Heart left ventricle (tissue), 16 donors: ENCODE data around the gene PPP1R12B. TPM values are rescaled to one million over a fixed set of nuclear protein-coding genes. Genes with fewer than 3 reads are reported as not detected.

Experiments used
- ATAC-seq, 4 donors: fragments of 200-7000 bp; cut with Tn5 transposase; one replicate each; pipeline ENCODE4 v1.9.1; 2020 to 2022; ENCODE audit warnings: moderate library complexity in 4 of 4, mild to moderate bottlenecking in 3 of 4, moderate number of reproducible peaks in 1 of 4
- DNase-seq, 5 donors: peaks; one replicate each; pipeline ENCODE4 v3.0.0-alpha.2; 2020
- H3K27ac ChIP-seq, 12 donors: fragments of 200-600 bp; sonication (generic) in 4 of 12; one replicate each; pipeline versions ENCODE4 v1.5.0 to v1.8.0; 2016 to 2022; ENCODE audit warnings: mild to moderate bottlenecking in 2 of 12
- H3K27me3 ChIP-seq, 9 donors: fragments of 200-600 bp; sonication (generic) in 2 of 9; one replicate each; pipeline versions ENCODE4 v1.5.1 to v1.8.0; 2016 to 2022; ENCODE audit warnings: mild to moderate bottlenecking in 3 of 9
- H3K36me3 ChIP-seq, 9 donors: fragments of 200-600 bp; sonication (generic) in 2 of 9; one replicate each; pipeline versions ENCODE4 v1.5.0 to v1.8.0; 2018 to 2022; ENCODE audit warnings: mild to moderate bottlenecking in 2 of 9
- H3K4me1 ChIP-seq, 12 donors: fragments of 200-600 bp; sonication (generic) in 4 of 12; one replicate each; pipeline versions ENCODE4 v1.5.0 to v1.8.0; 2016 to 2022; ENCODE audit warnings: mild to moderate bottlenecking in 3 of 12
- H3K4me3 ChIP-seq, 12 donors: fragments of 200-600 bp; sonication (generic) in 4 of 12; one replicate each; pipeline versions ENCODE4 v1.5.0 to v1.8.0; 2017 to 2022; ENCODE audit warnings: mild to moderate bottlenecking in 9 of 12, moderate library complexity in 4 of 12
- H3K9me3 ChIP-seq, 12 donors: fragments of 200-600 bp; sonication (generic) in 4 of 12; one replicate each; pipeline versions ENCODE4 v1.5.0 to v1.8.0; 2016 to 2022; ENCODE audit warnings: mild to moderate bottlenecking in 1 of 12
- POLR2A ChIP-seq, 2 donors: fragments of 450-650 bp; IDR thresholded peaks; one replicate each; pipeline ENCODE4 v1.6.1; 2017; ENCODE audit warnings: antibody characterized with exemption in 2 of 2, mild to moderate bottlenecking in 2 of 2, moderate library complexity in 2 of 2
- WGBS, 4 donors: extraction: QIAGEN DNeasy Blood & Tissue Kit in 2 of 4; methylation state at CpG; one replicate each; pipeline versions ENCODE4 v1.1.5 to v1.1.7; 2013 to 2018; 5-methylcytosine and 5-hydroxymethylcytosine counted together
- intact Hi-C, 10 donors: fragments of 100-400 bp; cut with DNase I; formaldehyde crosslinking; loops; one replicate each; pipeline versions ENCODE4 v1.11.1 to v1.14.2; 2022
- polyA plus RNA-seq, 2 donors: library from polyadenylated mRNA; stranded (reverse); fragments of 200-250 nt; gene quantifications; one replicate each; pipeline ENCODE4 v1.2.3, GENCODE V29; 2013
- total RNA-seq, 9 donors: library from RNA; depleted of rRNA in 2 of 9; stranded (reverse); fragments of >200 nt in 2 of 9; fragmentation: NEBNext Ultra II Directional in 3 of 9; extraction: Animal tissue kit (Norgen Biotek cat#: 25700) in 3 of 9; gene quantifications; one replicate each; pipeline versions ENCODE4 v1.1.0 to v1.2.4, GENCODE V29; 2016 to 2023
- TF ChIP-seq, protein P1 (sequence below), 12 donors: fragments of 200-600 bp; sonication (generic) in 4 of 12; IDR thresholded peaks; one replicate each; pipeline versions ENCODE4 v1.5.0 to v1.8.0; 2018 to 2022; ENCODE audit warnings: antibody characterized with exemption in 12 of 12, mild to moderate bottlenecking in 5 of 12
- donor health status: ischemic (EF 13 %, LVEDD 7.1; RV severe dilation, severe dysfunction).
- donor health status: healthy with polysubstance abuse.
- donor health status: DM: no; HTN: yes; CAD: no.
- donor health status: DM: no; HTN: no; CAD: no.
- donor health status: ischemic (EF 25% LVEDD 6.9; RV normal size, moderate dysfunction).
- donor health status: ischemic (EF 25% LVEDD 5.7; RV mildly dilated, moderate dysfunction).
- donor health status: healthy.
- donor health status: DM: yes; HTN: yes; CAD: no.
- donor health status: ischemic (EF 35%, LVEDD 5.7; RV mildly dilated, moderate dysfunction).
- donor health status: nonischemic (EF 11% LVEDD 7.7; RV severe dilation, severe dysfunction).
- donor health status: DM: yes; HTN: yes; CAD: no.
- donor health status: PGD.
- donor health status: ischemic (EF 29% LVEDD 5.4; RV normal size, mild dysfunction).
- donor health status: nonischemic (EF 23%, LVEDD 6.1; RV moderate dilation, normal function).

Gene PPP1R12B
- total and polyA plus RNA-seq, 11 donors = 49.9 to 972 (median 559) TPM

DNA sequence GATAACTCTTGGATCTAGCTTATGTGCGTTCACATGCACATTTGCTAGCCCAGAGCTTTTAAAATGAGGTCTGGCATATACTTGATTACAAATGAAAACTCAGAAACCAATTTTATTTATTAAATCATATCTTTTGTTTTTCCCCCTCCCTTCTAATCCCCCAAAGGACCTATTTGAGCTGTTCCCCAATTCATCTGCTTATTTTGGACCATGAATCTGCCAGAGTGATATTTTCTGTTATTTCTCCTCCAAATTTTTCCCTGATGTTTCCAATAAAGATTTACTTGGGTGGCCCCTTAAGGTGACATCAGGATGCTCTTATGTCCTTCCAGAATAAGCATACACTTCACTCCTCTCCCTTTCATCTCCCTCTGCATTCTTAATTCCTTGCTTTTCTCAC, 238.4 kb downstream of the PPP1R12B start:
- TF ChIP-seq, protein P1, sequence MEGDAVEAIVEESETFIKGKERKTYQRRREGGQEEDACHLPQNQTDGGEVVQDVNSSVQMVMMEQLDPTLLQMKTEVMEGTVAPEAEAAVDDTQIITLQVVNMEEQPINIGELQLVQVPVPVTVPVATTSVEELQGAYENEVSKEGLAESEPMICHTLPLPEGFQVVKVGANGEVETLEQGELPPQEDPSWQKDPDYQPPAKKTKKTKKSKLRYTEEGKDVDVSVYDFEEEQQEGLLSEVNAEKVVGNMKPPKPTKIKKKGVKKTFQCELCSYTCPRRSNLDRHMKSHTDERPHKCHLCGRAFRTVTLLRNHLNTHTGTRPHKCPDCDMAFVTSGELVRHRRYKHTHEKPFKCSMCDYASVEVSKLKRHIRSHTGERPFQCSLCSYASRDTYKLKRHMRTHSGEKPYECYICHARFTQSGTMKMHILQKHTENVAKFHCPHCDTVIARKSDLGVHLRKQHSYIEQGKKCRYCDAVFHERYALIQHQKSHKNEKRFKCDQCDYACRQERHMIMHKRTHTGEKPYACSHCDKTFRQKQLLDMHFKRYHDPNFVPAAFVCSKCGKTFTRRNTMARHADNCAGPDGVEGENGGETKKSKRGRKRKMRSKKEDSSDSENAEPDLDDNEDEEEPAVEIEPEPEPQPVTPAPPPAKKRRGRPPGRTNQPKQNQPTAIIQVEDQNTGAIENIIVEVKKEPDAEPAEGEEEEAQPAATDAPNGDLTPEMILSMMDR (IDR thresholded peaks at IDR 0.05) = no peak
- no peak for TF ChIP-seq POLR2A (IDR thresholded peaks at IDR 0.05)
- Histone ChIP-seq H3K4me1 (peaks cover 17 to 78% (median 58%) of the 10 kb centered on the region in 12 donors), H3K4me3 (no peak overlapping the region), H3K27me3 (peaks cover 0 to 33% (median 0%) of the 10 kb centered on the region in 9 donors), H3K36me3 (peaks cover 0 to 31% (median 25%) of the 10 kb centered on the region in 9 donors), H3K27ac (peak overlapping the region in 11 of 12 donors; percentile 42 to 95 (median 86)), H3K9me3 (no peaks in the 10 kb centered on the region)
- DNase-seq = no peak
- intact Hi-C loops = loop anchor here in 1 of 10 donors (5.0 kb wide), 1 partner anchor 40 kb away; no protein-coding TSS in a partner anchor
- ATAC-seq = no peak
- WGBS, 4 donors = 63 to 77% (median 74%) methylated on average over 1 of the region's 1 CpG

DNA sequence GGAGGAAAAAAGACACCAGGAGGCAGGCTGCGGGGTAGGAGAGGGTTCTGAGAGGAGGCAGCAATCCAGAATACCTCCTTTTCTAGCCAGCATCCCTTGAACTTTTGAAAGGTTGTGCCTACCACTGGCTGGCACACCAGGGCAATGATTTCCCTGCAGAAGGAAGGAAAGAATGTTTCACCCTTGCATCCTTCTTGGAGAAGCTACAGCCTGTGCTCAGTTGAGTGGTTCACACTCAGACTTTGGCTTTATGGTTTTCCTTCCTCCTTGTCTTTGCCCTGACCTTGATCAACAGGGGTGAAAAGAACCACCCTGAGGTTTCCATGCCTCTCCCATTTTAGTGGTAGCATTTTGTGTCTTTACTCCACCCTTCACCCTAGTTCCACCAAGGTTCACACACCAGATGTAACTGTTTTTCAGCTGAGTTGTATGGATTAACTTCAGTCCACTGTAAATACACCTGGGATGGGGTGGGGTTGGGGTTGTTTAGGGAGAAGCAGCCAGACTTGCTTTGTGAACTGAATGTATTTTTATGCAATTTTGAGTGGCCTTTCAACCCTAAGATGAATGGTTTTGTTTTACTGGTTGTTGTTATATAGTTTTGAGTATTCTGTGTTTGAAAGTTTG, 239.5 kb downstream of the PPP1R12B start:
- H3K4me1 ChIP-seq = peaks cover 17 to 88% (median 65%) of the 10 kb centered on the region in 12 donors
- peak overlapping the region; percentile 61 to 95 (median 87) for H3K27ac ChIP-seq
- WGBS, 4 donors = 0 to 95% (median 14%) methylated on average over 1 of the region's 1 CpG
- H3K27me3 ChIP-seq = peaks cover 0 to 35% (median 0%) of the 10 kb centered on the region in 9 donors
- no peak overlapping the region for H3K4me3 ChIP-seq
- H3K36me3 ChIP-seq = peaks cover 0 to 20% (median 14%) of the 10 kb centered on the region in 9 donors
- TF ChIP-seq, protein P1 (IDR thresholded peaks at IDR 0.05) = no peak
- no peak for TF ChIP-seq POLR2A (IDR thresholded peaks at IDR 0.05)
- H3K9me3 ChIP-seq = no peaks in the 10 kb centered on the region
- ATAC-seq (no peak), DNase-seq (no peak)
- intact Hi-C loops = loop anchor here in 1 of 10 donors (5.0 kb wide), 1 partner anchor 39 kb away; no protein-coding TSS in a partner anchor

DNA sequence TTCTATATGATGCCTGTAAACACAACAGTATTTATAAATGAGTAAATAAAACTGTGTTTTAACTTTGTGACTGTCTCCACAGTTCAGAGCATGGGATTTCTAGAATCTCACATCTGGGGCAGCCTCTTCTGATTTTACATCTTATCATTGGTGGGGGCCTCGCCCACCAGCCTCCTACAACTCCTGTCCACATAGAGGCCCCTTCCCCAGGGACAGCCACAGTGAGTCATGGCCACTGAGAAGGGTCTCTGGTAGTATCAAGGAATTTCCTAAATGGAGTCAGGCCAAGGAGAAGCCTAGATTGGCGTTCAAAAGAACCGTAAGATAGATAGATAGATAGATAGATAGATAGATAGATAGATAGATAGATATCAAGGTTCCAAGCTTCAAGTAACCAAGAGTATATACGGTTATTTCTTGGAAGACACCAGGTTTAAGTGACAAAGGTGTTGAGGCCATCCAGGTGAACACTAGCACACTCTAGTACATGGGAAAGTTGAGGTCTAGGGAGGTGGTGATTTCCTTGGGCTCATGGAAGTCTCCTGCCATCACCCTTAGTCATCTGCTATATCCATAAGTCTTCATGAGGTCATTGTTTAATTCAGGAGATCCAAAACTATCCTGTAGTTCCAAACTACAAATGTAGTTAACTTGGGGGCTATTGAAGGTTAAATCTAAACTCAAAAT, 240.1 kb downstream of the PPP1R12B start:
- Histone ChIP-seq H3K9me3 (no peaks in the 10 kb centered on the region), H3K4me1 (peaks cover 17 to 92% (median 71%) of the 10 kb centered on the region in 12 donors), H3K27ac (peak overlapping the region; percentile 61 to 95 (median 87)), H3K27me3 (peaks cover 0 to 37% (median 0%) of the 10 kb centered on the region in 9 donors), H3K4me3 (no peak overlapping the region), H3K36me3 (peaks cover 0 to 15% (median 7%) of the 10 kb centered on the region in 9 donors)
- ATAC-seq (peak; percentile 15 to 49 (median 29)), DNase-seq (peak in 1 of 5 donors; percentile 48)
- no peak for TF ChIP-seq POLR2A (IDR thresholded peaks at IDR 0.05)
- TF ChIP-seq, protein P1 (IDR thresholded peaks at IDR 0.05) = no peak
- intact Hi-C loops = loop anchor here in 1 of 10 donors (5.0 kb wide), 1 partner anchor 39 kb away; no protein-coding TSS in a partner anchor
- 50 to 56% (median 54%) methylated on average over 4 of the region's 4 CpGs for WGBS, 4 donors
